CD4-positive, CD25-positive, alpha-beta regulatory T cell (primary cell): Measurements from ENCODE around the gene CACNA1A. TPM values are rescaled to one million over a fixed set of nuclear protein-coding genes. Genes with fewer than 3 reads are reported as not detected.
A peak's percentile ranks its signal among the peaks of the same experiment; 100 is the strongest.
"Not testable (repeated sequence)": the region's sequence is repeated elsewhere in the genome, so short reads cannot be mapped to it uniquely, and the experiment has no call there.

Experiments
- ATAC-seq, 2 donors: fragments of 150-1000 bp; cut with Tn5 transposase; one replicate each; pipeline ENCODE4 v1.10.0; 2021; ENCODE audit warnings: low read depth in 2 of 2, moderate number of reproducible peaks in 2 of 2, moderate library complexity in 1 of 2
- DNase-seq, 3 donors: peaks; one replicate each; pipeline versions ENCODE4 v3.0.0 to v3.0.0-alpha.2; 2012 to 2022; ENCODE audit warnings: mixed read lengths in 1 of 3
- H3K27ac ChIP-seq: one replicate; pipeline ENCODE4 v1.7.0; 2013; ENCODE audit warnings: mild to moderate bottlenecking, low read length; ENCODE audit not compliant: insufficient read depth, poor library complexity, severe bottlenecking
- H3K27me3 ChIP-seq: one replicate; pipeline ENCODE4 v1.7.0; 2013; ENCODE audit warnings: low read length; ENCODE audit not compliant: control insufficient read depth, insufficient read depth
- H3K36me3 ChIP-seq: one replicate; pipeline ENCODE4 v1.7.0; 2013; ENCODE audit warnings: mild to moderate bottlenecking, low read length, moderate library complexity; ENCODE audit not compliant: control insufficient read depth, insufficient read depth
- H3K4me1 ChIP-seq: 2 replicates; pipeline ENCODE4 v1.7.0; 2013; ENCODE audit warnings: mild to moderate bottlenecking, low read length; ENCODE audit not compliant: insufficient read depth, control insufficient read depth, poor library complexity, severe bottlenecking
- H3K4me3 ChIP-seq: one replicate; pipeline ENCODE4 v1.7.0; 2013; ENCODE audit warnings: low read depth, mild to moderate bottlenecking, low read length, moderate library complexity
- H3K9me3 ChIP-seq, 2 experiments: 1 replicate in 1 of 2; 2 replicates in 1 of 2; pipeline ENCODE4 v1.7.0; 2013; ENCODE audit warnings: low read length in 2 of 2, mild to moderate bottlenecking in 1 of 2, moderate library complexity in 1 of 2; ENCODE audit not compliant: control insufficient read depth in 2 of 2
- H3K27ac Mint-ChIP-seq, 3 donors: one replicate each; pipeline ENCODE4 v1.8.0; 2020 to 2022; ENCODE audit warnings: mild to moderate bottlenecking in 3 of 3, mixed read lengths in 3 of 3, moderate library complexity in 2 of 3
- H3K27me3 Mint-ChIP-seq: one replicate; pipeline ENCODE4 v1.8.0; 2022; ENCODE audit warnings: mild to moderate bottlenecking, mixed read lengths
- H3K36me3 Mint-ChIP-seq: one replicate; pipeline ENCODE4 v1.8.0; 2020; ENCODE audit warnings: mixed read lengths
- H3K4me1 Mint-ChIP-seq, 4 donors: one replicate each; pipeline ENCODE4 v1.8.0; 2020 to 2022; ENCODE audit warnings: mixed read lengths in 4 of 4, mild to moderate bottlenecking in 1 of 4
- H3K4me3 Mint-ChIP-seq, 4 donors: one replicate each; pipeline ENCODE4 v1.8.0; 2020 to 2022; ENCODE audit warnings: mild to moderate bottlenecking in 4 of 4, mixed read lengths in 4 of 4, moderate library complexity in 3 of 4
- H3K9me3 Mint-ChIP-seq, 7 donors: one replicate each; pipeline ENCODE4 v1.8.0; 2020 to 2022; ENCODE audit warnings: mixed read lengths in 7 of 7, mild to moderate bottlenecking in 3 of 7, moderate library complexity in 2 of 7
- polyA plus RNA-seq, 4 donors: library from polyadenylated mRNA; unstranded; fragments of 300-500 nt; fragmentation: Illumina TruSeq; gene quantifications; one replicate each; pipeline ENCODE4 v1.2.3, GENCODE V29; 2021
- total RNA-seq: library from RNA; stranded (reverse); gene quantifications from one replicate; pipeline ENCODE4 v1.2.3, GENCODE V29; 2022

CACNA1A gene
- total and polyA plus RNA-seq, 5 donors from 2014 or later = 0.16 to 0.62 TPM; not detected in 3

DNA sequence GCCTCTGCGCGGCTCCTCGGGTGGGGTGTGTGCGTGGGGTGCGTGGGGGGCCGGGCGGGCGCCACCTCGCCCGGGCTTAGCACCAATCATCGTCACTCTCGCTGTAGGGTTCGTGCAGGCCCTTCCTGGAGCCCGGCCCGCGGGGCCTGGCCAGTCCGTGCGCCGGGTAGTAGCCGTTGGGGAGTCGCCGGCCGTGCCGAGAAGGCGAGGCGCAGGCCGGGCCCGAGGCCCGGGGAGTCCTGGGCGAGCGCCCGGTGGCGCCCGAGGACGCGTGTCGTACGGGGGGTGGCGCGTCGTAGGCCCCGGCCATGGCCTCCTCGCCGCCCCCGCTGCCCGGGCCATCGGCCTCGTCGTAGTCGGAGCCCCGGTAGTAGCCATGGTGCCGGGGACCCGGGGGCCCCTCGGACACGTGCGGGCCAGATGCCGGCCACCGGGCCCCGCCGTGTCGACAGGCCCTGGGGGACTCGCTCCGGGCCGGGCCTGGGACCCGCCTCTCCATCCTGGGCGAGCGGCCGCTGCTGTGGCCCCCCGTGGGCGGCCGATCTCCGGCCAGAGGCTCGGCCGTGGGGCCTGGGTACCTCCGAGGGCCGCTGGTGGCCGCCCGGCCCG, 298.9 kb downstream of the CACNA1A start:
- H3K9me3 ChIP-seq = no peaks in the 10 kb centered on the region
- H3K36me3 ChIP-seq = no peaks in the 10 kb centered on the region
- Mint-ChIP-seq H3K4me3 (no peak overlapping the region), H3K9me3 (no peaks in the 10 kb centered on the region), H3K36me3 (no peaks in the 10 kb centered on the region), H3K4me1 (peaks cover 0 to 26% (median 5%) of the 10 kb centered on the region in 4 donors), H3K27me3 (no peaks in the 10 kb centered on the region), H3K27ac (no peak overlapping the region)
- DNase-seq = no peak
- ATAC-seq = no peak
- no peak overlapping the region for H3K27ac ChIP-seq
- H3K4me3 ChIP-seq = no peak overlapping the region
- H3K4me1 ChIP-seq = peaks cover 12% of the 10 kb centered on the region
- H3K27me3 ChIP-seq = no peaks in the 10 kb centered on the region

DNA sequence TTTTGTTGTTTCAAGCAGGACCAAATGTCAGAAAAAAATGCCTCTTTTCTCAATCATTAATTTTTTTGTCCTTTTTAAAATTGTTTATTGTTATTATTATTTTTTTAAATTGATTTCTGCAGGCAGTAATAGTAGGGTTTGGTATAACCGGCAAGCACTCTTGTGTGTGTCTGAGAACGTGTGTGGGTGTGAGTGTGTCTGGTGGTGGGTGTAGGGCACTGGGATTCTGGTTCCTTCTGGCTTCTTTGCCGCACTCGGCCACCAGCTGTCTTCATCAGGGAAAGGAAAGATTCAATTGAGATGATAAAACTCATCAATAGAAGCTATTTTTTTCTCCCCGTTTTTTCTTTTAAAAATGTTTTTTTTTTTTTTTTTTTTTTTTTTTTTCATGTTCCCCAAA, 299.7 kb downstream of the CACNA1A start:
- Histone ChIP-seq H3K27me3 (no peaks in the 10 kb centered on the region), H3K4me3 (no peak overlapping the region), H3K36me3 (no peaks in the 10 kb centered on the region), H3K4me1 (peaks cover 12% of the 10 kb centered on the region), H3K9me3 (no peaks in the 10 kb centered on the region), H3K27ac (no peak overlapping the region)
- DNase-seq (no peak), ATAC-seq (no peak)
- Mint-ChIP-seq H3K27me3 (no peaks in the 10 kb centered on the region), H3K27ac (peak overlapping the region in 2 of 3 donors; percentile 35 to 73), H3K9me3 (no peaks in the 10 kb centered on the region), H3K36me3 (no peaks in the 10 kb centered on the region), H3K4me1 (peaks cover 0 to 24% (median 5%) of the 10 kb centered on the region in 4 donors), H3K4me3 (peak overlapping the region in 3 of 4 donors; percentile 68 to 75 (median 72))

DNA sequence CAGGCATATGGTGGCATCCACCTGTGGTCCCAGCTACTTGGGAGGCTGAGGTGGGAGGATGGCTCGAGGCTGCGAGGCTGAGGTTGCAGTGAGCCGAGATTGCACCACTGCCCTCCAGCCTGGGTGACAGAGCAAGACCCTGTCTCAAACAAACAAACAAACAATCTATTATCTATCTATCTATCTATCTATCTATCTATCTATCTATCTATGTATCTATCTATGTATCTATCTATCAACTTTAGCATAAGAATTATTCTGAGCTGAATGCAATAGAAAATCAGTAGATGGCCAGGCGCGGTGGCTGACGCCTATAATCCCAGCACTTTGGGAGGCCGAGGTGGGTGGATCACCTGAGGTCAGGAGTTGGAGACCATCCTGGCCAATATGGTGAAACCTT, 304.2 kb downstream of the CACNA1A start:
- not testable (repeated sequence) for DNase-seq

DNA sequence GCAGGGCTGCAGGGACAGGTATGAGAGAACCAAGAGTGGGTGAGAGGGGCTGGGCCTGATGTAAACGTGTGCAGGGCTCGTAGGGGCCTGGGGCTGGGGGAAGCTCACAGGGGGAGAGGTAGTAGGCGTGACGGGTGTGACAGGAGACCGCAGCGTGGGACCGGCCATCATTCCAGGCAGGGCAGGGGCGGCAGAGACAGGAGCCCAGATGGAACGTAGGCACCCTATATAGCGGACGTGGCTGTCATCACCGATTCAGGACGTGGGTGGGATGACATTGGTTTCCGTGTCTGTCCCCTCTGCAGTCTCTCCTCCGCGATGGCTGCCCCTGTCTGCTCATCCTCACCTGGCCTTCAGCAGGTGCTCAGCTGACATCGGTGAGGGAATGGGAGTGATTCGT, 307.6 kb downstream of the CACNA1A start:
- Histone ChIP-seq H3K27ac (no peak overlapping the region), H3K36me3 (no peaks in the 10 kb centered on the region), H3K9me3 (no peaks in the 10 kb centered on the region), H3K27me3 (no peaks in the 10 kb centered on the region), H3K4me3 (no peak overlapping the region), H3K4me1 (peaks cover 20% of the 10 kb centered on the region)
- peak overlapping the region in 1 of 4 donors; percentile 19 for H3K4me3 Mint-ChIP-seq
- DNase-seq = no peak
- no peaks in the 10 kb centered on the region for H3K27me3 Mint-ChIP-seq
- no peaks in the 10 kb centered on the region for H3K9me3 Mint-ChIP-seq
- no peak overlapping the region for H3K27ac Mint-ChIP-seq
- H3K4me1 Mint-ChIP-seq = peaks cover 0 to 22% (median 14%) of the 10 kb centered on the region in 4 donors
- ATAC-seq = no peak
- H3K36me3 Mint-ChIP-seq = no peaks in the 10 kb centered on the region

More for the DNA sequence above, 304.2 kb downstream of the CACNA1A start:
- H3K4me1 Mint-ChIP-seq, H3K27ac ChIP-seq, ATAC-seq, H3K27me3 ChIP-seq, H3K9me3 ChIP-seq, H3K4me1 ChIP-seq, H3K4me3 Mint-ChIP-seq, H3K27me3 Mint-ChIP-seq, H3K9me3 Mint-ChIP-seq, H3K4me3 ChIP-seq, H3K36me3 Mint-ChIP-seq, H3K36me3 ChIP-seq: not testable (repeated sequence)
- H3K27ac Mint-ChIP-seq = peak overlapping the region in 1 of 3 donors; percentile 43

DNA sequence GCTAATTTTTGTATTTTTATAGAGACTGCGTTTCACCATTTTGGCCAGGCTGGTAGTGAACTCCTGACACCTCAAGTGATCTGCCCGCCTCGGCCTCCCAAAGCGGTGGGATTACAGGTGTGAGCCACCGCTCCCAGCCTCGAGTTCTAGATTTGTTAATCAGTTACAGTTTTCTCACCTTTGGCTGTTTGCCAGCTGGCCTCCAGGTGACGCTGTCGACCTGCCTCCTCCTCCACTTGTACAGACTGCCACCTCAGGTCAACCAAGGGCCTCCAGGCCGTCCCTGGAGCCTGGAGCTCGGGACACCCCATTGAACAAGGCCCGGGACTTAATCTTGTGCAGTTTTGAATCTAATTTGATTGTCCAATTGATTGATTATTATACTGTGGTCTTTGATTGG, 310.6 kb downstream of the CACNA1A start:
- ATAC-seq (peak; percentile 60 to 75), DNase-seq (peak; percentile 44 to 73 (median 57))
- Mint-ChIP-seq H3K36me3 (no peaks in the 10 kb centered on the region), H3K27ac (peak overlapping the region in 2 of 3 donors; percentile 27 to 31), H3K4me3 (peak overlapping the region in 3 of 4 donors; percentile 31 to 39 (median 34)), H3K4me1 (peaks cover 0 to 33% (median 14%) of the 10 kb centered on the region in 4 donors), H3K27me3 (no peaks in the 10 kb centered on the region), H3K9me3 (no peaks in the 10 kb centered on the region)
- Histone ChIP-seq H3K36me3 (no peaks in the 10 kb centered on the region), H3K4me1 (peaks cover 24% of the 10 kb centered on the region), H3K27ac (no peak overlapping the region), H3K4me3 (no peak overlapping the region), H3K27me3 (no peaks in the 10 kb centered on the region), H3K9me3 (no peaks in the 10 kb centered on the region)

DNA sequence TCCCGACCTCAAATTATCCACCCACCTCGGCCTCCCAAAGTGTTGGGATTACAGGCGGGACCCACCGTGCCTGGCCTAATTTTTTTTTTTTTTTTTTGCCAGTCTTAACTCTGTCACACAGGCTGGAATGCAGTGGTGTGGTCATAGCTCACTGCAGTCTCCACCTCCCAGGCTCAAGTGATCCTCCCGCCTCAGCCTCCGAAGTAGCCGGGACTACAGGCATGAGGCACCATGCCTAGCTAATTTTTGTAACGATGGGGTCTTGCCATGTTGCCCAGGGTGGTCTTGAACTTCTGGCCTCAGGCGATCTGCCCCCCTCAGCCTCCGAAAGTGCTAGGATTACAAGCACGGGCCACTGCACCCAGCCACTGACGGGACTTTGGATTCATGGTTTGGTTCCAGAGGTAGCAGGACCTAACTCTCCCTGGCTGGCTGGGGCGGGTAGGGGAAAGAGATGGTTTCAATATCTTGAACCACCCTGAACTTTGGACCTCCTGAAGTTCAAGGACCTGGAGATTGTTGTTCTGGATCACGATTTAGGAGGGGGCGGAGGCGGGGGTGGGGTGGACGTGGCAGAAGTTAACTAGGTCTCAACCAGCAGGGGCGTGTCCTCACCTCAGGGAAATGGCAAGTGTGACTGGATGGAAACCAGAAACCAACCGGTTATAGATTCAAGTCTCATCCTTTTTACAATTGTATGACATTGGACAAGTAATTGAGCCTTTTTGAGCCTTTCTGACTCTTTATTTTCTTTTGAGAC, 315.3 kb downstream of the CACNA1A start:
- ATAC-seq = no peak
- H3K4me3 ChIP-seq = no peak overlapping the region
- H3K36me3 ChIP-seq = no peaks in the 10 kb centered on the region
- no peaks in the 10 kb centered on the region for H3K36me3 Mint-ChIP-seq
- H3K27me3 Mint-ChIP-seq = no peaks in the 10 kb centered on the region
- no peak overlapping the region for H3K27ac ChIP-seq
- no peaks in the 10 kb centered on the region for H3K9me3 Mint-ChIP-seq
- H3K4me1 Mint-ChIP-seq = peaks cover 0 to 51% (median 17%) of the 10 kb centered on the region in 4 donors
- no peaks in the 10 kb centered on the region for H3K9me3 ChIP-seq
- H3K4me1 ChIP-seq = peaks cover 33% of the 10 kb centered on the region
- peak overlapping the region in 1 of 4 donors; percentile 38 for H3K4me3 Mint-ChIP-seq
- H3K27me3 ChIP-seq = no peaks in the 10 kb centered on the region
- no peak overlapping the region for H3K27ac Mint-ChIP-seq
- DNase-seq = peak in 1 of 3 donors; percentile 32

DNA sequence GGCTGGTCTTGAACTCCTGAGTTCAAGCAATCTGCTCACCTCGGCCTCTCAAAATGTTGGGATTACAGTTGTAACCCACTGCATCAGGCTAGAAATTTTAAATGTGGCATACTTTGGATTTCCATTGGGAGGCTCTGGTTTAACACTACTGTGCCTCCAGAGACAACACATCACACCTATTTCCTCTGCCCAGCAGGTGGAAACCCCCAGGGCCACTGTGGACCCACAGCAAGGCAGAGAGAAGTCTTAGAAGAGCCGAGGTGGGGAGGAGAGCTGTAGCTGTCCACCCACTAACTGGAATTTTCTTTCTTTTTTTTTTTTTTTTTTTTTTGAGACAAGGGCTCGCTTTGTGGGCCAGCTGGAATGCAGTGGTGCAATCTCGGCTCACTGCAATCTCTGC, 316.7 kb downstream of the CACNA1A start:
- no peaks in the 10 kb centered on the region for H3K36me3 Mint-ChIP-seq
- H3K27ac ChIP-seq = no peak overlapping the region
- H3K4me1 ChIP-seq = peaks cover 22% of the 10 kb centered on the region
- no peaks in the 10 kb centered on the region for H3K27me3 Mint-ChIP-seq
- H3K27me3 ChIP-seq = no peaks in the 10 kb centered on the region
- no peak for DNase-seq
- H3K4me1 Mint-ChIP-seq = peaks cover 0 to 42% (median 13%) of the 10 kb centered on the region in 4 donors
- H3K4me3 Mint-ChIP-seq = no peak overlapping the region
- peak overlapping the region in 1 of 3 donors; percentile 25 for H3K27ac Mint-ChIP-seq
- no peaks in the 10 kb centered on the region for H3K9me3 Mint-ChIP-seq
- no peaks in the 10 kb centered on the region for H3K36me3 ChIP-seq
- ATAC-seq = no peak
- no peaks in the 10 kb centered on the region for H3K9me3 ChIP-seq
- H3K4me3 ChIP-seq = no peak overlapping the region
